Karpas-422 (cell line): ENCODE results near the gene RPS6KB2. TPM values are rescaled to one million over a fixed set of nuclear protein-coding genes. Genes with fewer than 3 reads are reported as not detected.
A peak's percentile ranks its signal among the peaks of the same experiment; 100 is the strongest.

Source experiments
- DNase-seq: peaks from one replicate; pipeline ENCODE4 v3.0.0-alpha.2; 2015
- H2AFZ ChIP-seq: fragments of 200-600 bp; sonication (generic); 2 replicates; pipeline ENCODE4 v1.6.1; 2014; ENCODE audit warnings: antibody characterized with exemption, low read length, mixed read lengths
- H3K27ac ChIP-seq: fragments of 200-600 bp; sonication (generic); 2 replicates; pipeline ENCODE4 v1.5.1; 2014; ENCODE audit warnings: mild to moderate bottlenecking, low read length, moderate library complexity
- H3K27me3 ChIP-seq: fragments of 200-600 bp; sonication (generic); 2 replicates; pipeline ENCODE4 v1.6.1; 2014; ENCODE audit warnings: low read length, mixed read lengths
- H3K36me3 ChIP-seq: fragments of 200-600 bp; sonication (generic); 2 replicates; pipeline ENCODE4 v1.6.1; 2014; ENCODE audit warnings: low read length, mixed read lengths; ENCODE audit not compliant: insufficient read depth
- H3K4me1 ChIP-seq: fragments of 200-600 bp; sonication (generic); 2 replicates; pipeline ENCODE4 v1.6.1; 2014; ENCODE audit warnings: mild to moderate bottlenecking, low read length, mixed read lengths
- H3K4me2 ChIP-seq: fragments of 200-600 bp; sonication (generic); 2 replicates; pipeline ENCODE4 v1.6.1; 2014; ENCODE audit warnings: low read length, low read depth, mild to moderate bottlenecking; ENCODE audit not compliant: poor library complexity, severe bottlenecking
- H3K4me3 ChIP-seq: fragments of 200-600 bp; sonication (generic); 2 replicates; pipeline ENCODE4 v1.5.1; 2014; ENCODE audit warnings: mild to moderate bottlenecking, antibody characterized with exemption, low read length, mixed read lengths
- H3K79me2 ChIP-seq: fragments of 200-600 bp; sonication (generic); 2 replicates; pipeline ENCODE4 v1.6.1; 2014; ENCODE audit warnings: mild to moderate bottlenecking, low read length, mixed read lengths
- H3K9ac ChIP-seq: fragments of 200-600 bp; sonication (generic); 2 replicates; pipeline ENCODE4 v1.6.0; 2014; ENCODE audit warnings: low read length
- H3K9me2 ChIP-seq: fragments of 200-600 bp; sonication (generic), shearing (Covaris generic); replicated peaks from 2 replicates; pipeline ENCODE4 v1.6.0; 2014; ENCODE audit warnings: mild to moderate bottlenecking, low read length, moderate library complexity; ENCODE audit not compliant: insufficient read depth
- H3K9me3 ChIP-seq: fragments of 300-700, 200-600 bp; sonication (generic); 2 replicates; pipeline ENCODE4 v1.6.1; 2014; ENCODE audit warnings: low read length, mixed read lengths
- H4K20me1 ChIP-seq: fragments of 200-600 bp; sonication (generic); 2 replicates; pipeline ENCODE4 v1.6.1; 2014; ENCODE audit warnings: mild to moderate bottlenecking, antibody characterized with exemption, low read length, low read depth; ENCODE audit not compliant: insufficient read depth
- total RNA-seq: library from RNA; depleted of rRNA; stranded (reverse); fragments of >200 nt; shearing (Covaris generic); gene quantifications from 2 replicates; pipeline ENCODE4 v1.2.3, GENCODE V29; 2014; ENCODE audit warnings: low replicate concordance

RPS6KB2 gene
- total RNA-seq, 1 experiment from 2014 or later = 48.9 TPM

DNA sequence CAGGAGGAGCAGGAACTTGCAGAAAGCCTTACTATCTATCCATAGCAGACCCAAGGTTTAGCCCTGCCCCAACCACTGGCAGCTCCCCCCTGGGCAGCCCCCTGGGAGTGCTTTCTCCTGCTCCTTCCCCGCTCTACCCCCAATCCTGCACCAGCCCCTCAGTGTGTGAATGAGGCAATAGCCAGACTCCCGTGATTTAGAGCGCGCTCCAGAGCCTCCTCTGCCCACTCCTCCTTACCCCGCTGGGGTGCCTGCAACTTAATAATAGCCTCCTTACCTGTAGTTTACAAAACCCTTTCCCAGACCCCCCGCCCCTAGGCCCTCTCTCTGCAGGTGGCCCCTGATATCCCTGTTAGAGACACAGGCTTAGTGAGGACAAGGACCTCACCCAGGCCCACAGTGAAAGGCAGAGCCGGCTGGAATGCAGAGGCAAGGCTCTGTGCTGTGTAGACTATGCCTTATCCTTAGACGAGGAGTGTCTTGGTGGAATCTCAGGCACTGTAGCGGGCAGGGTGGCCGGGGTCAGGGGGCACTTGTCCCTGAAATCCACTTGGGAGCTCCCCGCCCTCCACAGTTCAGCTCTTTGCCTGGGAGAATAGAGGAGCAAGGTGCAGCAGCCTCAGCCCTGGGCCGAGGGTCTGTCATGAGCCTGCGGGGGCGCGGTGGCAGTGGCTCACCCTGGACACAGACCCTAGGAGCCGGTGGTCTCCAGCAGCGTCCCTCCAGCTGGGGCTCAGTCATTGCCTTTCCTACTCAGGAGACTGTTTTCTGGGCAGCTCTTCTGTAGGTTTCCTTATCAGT is 17.1 kb upstream of the RPS6KB2 start:
- Histone ChIP-seq H3K27ac (no peak overlapping the region), H3K4me2 (peak overlapping the region; percentile 0), H3K9ac (no peak overlapping the region)

DNA sequence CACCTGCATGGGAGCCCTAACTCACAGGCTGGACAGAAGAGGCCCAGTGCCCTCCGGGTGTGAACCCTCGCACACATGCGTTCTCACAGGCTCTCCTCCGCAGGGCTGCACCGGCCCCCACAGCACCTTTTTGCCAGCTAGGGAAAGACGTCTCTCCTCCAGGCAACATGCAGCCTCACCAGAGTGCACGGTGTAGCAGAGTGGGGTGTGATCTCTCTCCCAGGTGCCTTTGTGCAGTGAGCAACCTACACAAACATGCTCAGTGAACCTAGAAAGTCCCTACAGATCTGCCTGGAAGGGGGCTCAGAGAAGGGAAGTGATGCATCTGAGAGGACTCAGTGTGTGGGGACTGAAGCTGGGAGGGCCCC is 16.5 kb upstream of the RPS6KB2 start:
- H3K4me2 ChIP-seq = peak overlapping the region; percentile 7
- no peak overlapping the region for H3K27ac ChIP-seq
- H2AFZ ChIP-seq = no peak overlapping the region
- no peak overlapping the region for H3K4me3 ChIP-seq
- no peaks in the 10 kb centered on the region for H3K9me3 ChIP-seq
- peak; percentile 65 for DNase-seq
- H3K9me2 ChIP-seq = no peaks in the 10 kb centered on the region
- H3K27me3 ChIP-seq = no peaks in the 10 kb centered on the region
- H3K4me1 ChIP-seq = peaks cover 71% of the 10 kb centered on the region
- no peak overlapping the region for H3K9ac ChIP-seq
- H3K36me3 ChIP-seq = no peaks in the 10 kb centered on the region
- peaks cover 4% of the 10 kb centered on the region; the same call in 1 of the 2 replicates for H4K20me1 ChIP-seq
- no peaks in the 10 kb centered on the region for H3K79me2 ChIP-seq

More for the DNA sequence above, 17.1 kb upstream of the RPS6KB2 start:
- Histone ChIP-seq H3K27me3 (no peaks in the 10 kb centered on the region), H3K36me3 (no peaks in the 10 kb centered on the region), H3K9me2 (no peaks in the 10 kb centered on the region), H3K79me2 (no peaks in the 10 kb centered on the region), H3K4me1 (peaks cover 73% of the 10 kb centered on the region), H2AFZ (no peak overlapping the region), H4K20me1 (peaks cover 4% of the 10 kb centered on the region; the same call in 1 of the 2 replicates), H3K9me3 (no peaks in the 10 kb centered on the region), H3K4me3 (no peak overlapping the region)
- DNase-seq = no peak

- no peaks in the 10 kb centered on the region for H3K36me3 ChIP-seq
- peaks cover 4% of the 10 kb centered on the region; the same call in 1 of the 2 replicates for H4K20me1 ChIP-seq
- no peaks in the 10 kb centered on the region for H3K9me3 ChIP-seq
- H3K27me3 ChIP-seq = no peaks in the 10 kb centered on the region
- peaks cover 70% of the 10 kb centered on the region for H3K4me1 ChIP-seq
- no peaks in the 10 kb centered on the region for H3K79me2 ChIP-seq
- no peak for DNase-seq
- H3K9ac ChIP-seq = 0 out of 2 replicates have a peak overlapping the region, but pooled peaks have one; percentile 12
- no peak overlapping the region for H3K4me3 ChIP-seq
- H2AFZ ChIP-seq = no peak overlapping the region
- H3K4me2 ChIP-seq = peak overlapping the region; percentile 7
- no peak overlapping the region for H3K27ac ChIP-seq
- no peaks in the 10 kb centered on the region for H3K9me2 ChIP-seq
Observed at GRCh38 chr11:67412495-67413179, 15.7 kb upstream of the RPS6KB2 start.

DNA sequence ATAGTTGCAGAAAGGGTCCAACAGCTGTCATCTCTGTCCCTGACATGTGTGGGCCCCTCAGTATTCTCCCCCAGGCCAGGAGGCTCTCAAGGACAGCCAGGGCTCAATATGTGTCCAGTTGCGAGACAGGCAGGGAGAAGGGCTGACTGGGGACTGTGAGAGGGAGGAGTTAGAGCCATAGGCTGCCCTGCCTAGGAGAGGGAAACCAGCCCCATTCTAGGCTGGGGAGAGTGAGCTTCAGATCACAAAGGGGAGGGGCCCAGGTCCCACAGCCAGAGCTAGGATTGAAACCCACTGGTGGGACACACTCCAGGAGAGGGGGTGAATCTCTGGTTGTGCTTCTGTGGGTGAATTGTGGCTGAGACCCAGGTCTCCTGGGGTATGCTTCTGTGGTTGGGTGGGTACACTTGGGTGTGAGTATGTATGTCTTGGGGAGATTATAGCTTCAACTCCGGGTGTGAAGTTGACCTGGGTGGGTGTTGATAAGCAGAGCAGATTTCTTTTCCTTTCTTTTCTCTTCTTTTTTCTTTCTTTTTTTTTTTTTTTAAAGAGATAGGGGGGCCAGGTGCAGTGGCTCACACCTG is 14.9 kb upstream of the RPS6KB2 start:
- Histone ChIP-seq H3K27ac (no peak overlapping the region), H3K9me2 (no peaks in the 10 kb centered on the region), H3K4me2 (no peak overlapping the region)

DNA sequence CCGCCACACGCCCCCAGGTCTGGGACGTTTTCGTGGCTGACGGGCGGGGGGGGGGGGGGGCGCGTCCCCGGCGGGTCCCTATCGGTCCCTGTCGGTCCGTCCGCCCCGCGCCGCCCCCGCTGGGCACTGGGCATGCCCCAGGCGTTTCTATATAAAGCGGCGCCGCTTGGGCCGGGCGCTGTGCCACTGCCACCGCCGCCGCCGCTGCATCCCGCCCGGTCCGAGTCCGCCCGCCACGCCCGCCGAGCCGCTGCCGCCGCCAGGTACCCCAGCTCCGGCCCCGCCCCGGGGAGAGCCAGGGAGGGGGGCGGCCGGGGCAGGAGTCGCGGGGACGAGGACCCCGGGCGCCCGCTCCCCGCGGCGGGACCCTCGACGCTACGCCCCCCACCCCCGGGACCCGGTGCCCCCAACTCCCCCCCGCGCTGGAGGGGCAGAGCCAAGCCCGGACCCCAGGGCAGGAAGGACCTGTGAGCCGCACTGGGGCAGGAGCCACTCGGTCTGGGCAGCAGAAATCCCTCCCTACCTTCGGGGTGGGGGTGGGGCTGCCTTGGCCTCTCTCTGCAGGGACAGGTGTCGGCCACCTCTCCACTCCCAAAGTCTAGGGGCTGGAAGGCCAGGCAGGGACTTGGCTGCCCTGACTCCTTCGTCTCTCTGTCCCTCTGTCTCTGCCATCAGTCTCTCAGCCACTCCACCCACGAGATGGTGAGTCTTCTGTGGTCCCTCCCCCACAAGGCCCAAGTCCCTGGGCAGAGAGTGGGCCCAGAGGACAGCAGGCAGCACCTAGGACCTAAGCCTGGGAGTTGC is 12.6 kb upstream of the RPS6KB2 start, which contains the start of gene CARNS1:
CARNS1 (plus strand) TSS at position 178 of the 804 bp plus-strand sequence; CDS start at position 700, 522 bp downstream.
- Histone ChIP-seq H3K27ac (no peak within 1 kb of the TSS), H3K79me2 (no peaks in the 10 kb centered on the region), H3K4me1 (peaks cover 65% of the 10 kb centered on the region), H3K9me3 (no peaks in the 10 kb centered on the region), H4K20me1 (peaks cover 4% of the 10 kb centered on the region; the same call in 1 of the 2 replicates), H3K27me3 (no peaks in the 10 kb centered on the region; the same call in 1 of the 2 replicates), H3K9me2 (no peaks in the 10 kb centered on the region), H3K4me2 (no peak within 1 kb of the TSS), H3K9ac (no peak within 1 kb of the TSS), H3K4me3 (no peak within 1 kb of the TSS), H3K36me3 (no peaks in the 10 kb centered on the region), H2AFZ (no peak within 1 kb of the TSS)
- DNase-seq = no peak

More for the DNA sequence above, 14.9 kb upstream of the RPS6KB2 start:
- peaks cover 65% of the 10 kb centered on the region for H3K4me1 ChIP-seq
- no peaks in the 10 kb centered on the region for H3K27me3 ChIP-seq
- no peaks in the 10 kb centered on the region for H3K79me2 ChIP-seq
- no peak overlapping the region for H2AFZ ChIP-seq
- no peak overlapping the region for H3K4me3 ChIP-seq
- DNase-seq = no peak
- H4K20me1 ChIP-seq = peaks cover 4% of the 10 kb centered on the region; the same call in 1 of the 2 replicates
- H3K9ac ChIP-seq = no peak overlapping the region
- no peaks in the 10 kb centered on the region for H3K9me3 ChIP-seq
- H3K36me3 ChIP-seq = no peaks in the 10 kb centered on the region

DNA sequence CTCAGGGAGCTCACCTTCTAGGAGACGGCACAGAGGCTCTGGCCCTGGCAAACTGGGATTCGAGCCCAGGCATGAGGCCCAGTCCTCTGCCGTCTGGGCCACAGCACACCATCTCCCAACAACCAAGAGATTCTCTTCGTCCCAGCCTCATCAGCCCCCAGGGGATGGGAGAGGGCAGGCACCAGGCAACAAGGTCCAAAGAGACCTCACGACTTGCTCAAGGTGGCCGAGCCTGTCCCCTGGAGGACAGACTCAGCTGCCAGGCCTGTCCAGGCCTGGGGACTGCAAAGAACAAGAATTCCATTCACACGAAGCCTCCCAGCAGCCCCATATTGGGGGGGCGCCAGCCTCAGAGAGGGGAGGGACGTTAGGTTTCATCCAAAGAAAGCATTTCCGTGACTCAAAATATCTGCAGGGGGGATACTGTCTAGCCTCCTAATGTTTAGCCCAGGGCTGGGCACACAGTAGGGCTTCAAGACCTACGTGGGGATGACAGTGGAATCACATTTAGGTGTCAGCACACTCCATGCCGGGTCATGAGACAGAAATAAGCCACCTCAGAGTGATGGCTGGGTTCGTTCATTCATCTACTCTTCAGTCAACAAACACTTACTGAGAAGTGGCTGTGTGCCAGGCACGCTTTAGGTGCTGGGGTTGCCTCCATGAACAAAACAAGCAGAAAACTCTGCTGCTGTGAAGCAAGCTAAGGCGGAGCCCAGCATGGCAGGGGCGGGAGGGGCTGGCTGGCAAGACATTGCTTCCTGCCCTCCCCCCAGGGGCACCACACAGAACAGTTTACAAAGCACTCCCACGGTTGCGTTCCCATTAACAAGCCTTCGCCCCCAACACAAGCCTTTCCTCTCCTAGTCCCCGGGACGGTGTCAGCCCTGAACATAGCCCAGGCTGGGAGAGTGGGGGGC is 11.6 kb upstream of the RPS6KB2 start:
- H3K36me3 ChIP-seq = no peaks in the 10 kb centered on the region
- no peaks in the 10 kb centered on the region; the same call in 1 of the 2 replicates for H3K27me3 ChIP-seq
- no peaks in the 10 kb centered on the region for H4K20me1 ChIP-seq
- H3K9me2 ChIP-seq = no peaks in the 10 kb centered on the region
- no peak overlapping the region for H3K4me2 ChIP-seq
- H3K9ac ChIP-seq = no peak overlapping the region
- no peak overlapping the region for H2AFZ ChIP-seq
- no peaks in the 10 kb centered on the region for H3K9me3 ChIP-seq
- H3K27ac ChIP-seq = no peak overlapping the region
- no peaks in the 10 kb centered on the region for H3K79me2 ChIP-seq
- H3K4me1 ChIP-seq = peaks cover 58% of the 10 kb centered on the region
- no peak overlapping the region for H3K4me3 ChIP-seq
- peak; percentile 66 for DNase-seq

- DNase-seq = no peak
- H4K20me1 ChIP-seq = no peaks in the 10 kb centered on the region
- H3K9me2 ChIP-seq = no peaks in the 10 kb centered on the region
- no peaks in the 10 kb centered on the region for H3K79me2 ChIP-seq
- no peak overlapping the region for H3K4me2 ChIP-seq
- peaks cover 50% of the 10 kb centered on the region for H3K4me1 ChIP-seq
- no peak overlapping the region for H3K9ac ChIP-seq
- no peak overlapping the region for H3K27ac ChIP-seq
- no peaks in the 10 kb centered on the region; the same call in 1 of the 2 replicates for H3K27me3 ChIP-seq
- no peaks in the 10 kb centered on the region for H3K9me3 ChIP-seq
- H2AFZ ChIP-seq = no peak overlapping the region
- H3K36me3 ChIP-seq = no peaks in the 10 kb centered on the region
- no peak overlapping the region for H3K4me3 ChIP-seq
Observed at GRCh38 chr11:67417425-67417824, 10.9 kb upstream of the RPS6KB2 start.
